ENCODE measurements around the gene TRIM47. TPM values are rescaled to one million over a fixed set of nuclear protein-coding genes. Genes with fewer than 3 reads are reported as not detected.

The TRIM47 gene
- total and polyA plus RNA-seq, 2 experiments from 2014 or later: 13.0 to 36.9 TPM

GRCh38 chr17:75846692-75847613, 31.4 kb downstream of the TRIM47 start:
- Histone ChIP-seq H2AFZ (no peak overlapping the region), H3K9me3 (ENCODE audit: low read depth) (no peaks in the 10 kb centered on the region), H3K27me3 (no peaks in the 10 kb centered on the region), H3K4me3 (no peak overlapping the region), H3K4me2 (no peak overlapping the region), H3K9me2 (replicated peaks; ENCODE audit: insufficient read depth) (no peaks in the 10 kb centered on the region), H3K79me2 (peaks cover 3% of the 10 kb centered on the region), H3K4me1 (ENCODE audit: insufficient read depth) (peaks cover 22% of the 10 kb centered on the region), H3K36me3 (replicated peaks; ENCODE audit: insufficient read depth, low read depth) (no peaks in the 10 kb centered on the region), H3K27ac (peak overlapping the region; percentile 90), H4K20me1 (ENCODE audit: insufficient read depth, poor library complexity, severe bottlenecking) (no peaks in the 10 kb centered on the region)
- no peak for DNase-seq (ENCODE audit: low spot score)
- no peak for TF ChIP-seq EZH2phosphoT487 (IDR thresholded peaks at IDR 0.05; ENCODE audit: low read depth, severe bottlenecking, unreplicated experiment)
- WGBS (ENCODE audit: low lambda C conversion rate, missing lambda C conversion rate): 95% methylated on average over 34 of the region's 34 CpGs

- Histone ChIP-seq H3K27me3 (no peaks in the 10 kb centered on the region), H3K9me3 (ENCODE audit: low read depth) (no peaks in the 10 kb centered on the region), H3K9me2 (replicated peaks; ENCODE audit: insufficient read depth) (no peaks in the 10 kb centered on the region), H3K4me1 (ENCODE audit: insufficient read depth) (peaks cover 22% of the 10 kb centered on the region), H3K4me2 (no peak overlapping the region), H3K36me3 (replicated peaks; ENCODE audit: insufficient read depth, low read depth) (no peaks in the 10 kb centered on the region), H2AFZ (no peak overlapping the region), H3K27ac (peak overlapping the region; percentile 90), H3K79me2 (peaks cover 2% of the 10 kb centered on the region), H4K20me1 (ENCODE audit: insufficient read depth, poor library complexity, severe bottlenecking) (no peaks in the 10 kb centered on the region), H3K4me3 (no peak overlapping the region)
- 84% methylated on average over 20 of the region's 22 CpGs for WGBS (ENCODE audit: low lambda C conversion rate, missing lambda C conversion rate)
- TF ChIP-seq EZH2phosphoT487 (IDR thresholded peaks at IDR 0.05; ENCODE audit: low read depth, severe bottlenecking, unreplicated experiment): no peak
- no peak for TF ChIP-seq CTCF (IDR thresholded peaks at IDR 0.05; ENCODE audit: poor library complexity)
- TF ChIP-seq EZH2 (IDR thresholded peaks at IDR 0.05; ENCODE audit: borderline replicate concordance): no peak
- no peak for DNase-seq (ENCODE audit: low spot score)
These were observed 32.3 kb downstream of the TRIM47 start for GRCh38 chr17:75845933-75846691.

GRCh38 chr17:75845058-75845711, 33.2 kb downstream of the TRIM47 start:
- peak overlapping the region; percentile 90 for H3K27ac ChIP-seq
- H3K9me2 ChIP-seq (replicated peaks; ENCODE audit: insufficient read depth): no peaks in the 10 kb centered on the region
- peaks cover 22% of the 10 kb centered on the region for H3K4me1 ChIP-seq (ENCODE audit: insufficient read depth)
- H3K4me2 ChIP-seq: peak overlapping the region; percentile 28
- TF ChIP-seq CTCF (IDR thresholded peaks at IDR 0.05; ENCODE audit: poor library complexity): peak; percentile 48
- TF ChIP-seq EZH2phosphoT487 (IDR thresholded peaks at IDR 0.05; ENCODE audit: low read depth, severe bottlenecking, unreplicated experiment): no peak
- H3K4me3 ChIP-seq: no peak overlapping the region
- 59% methylated on average over 21 of the region's 21 CpGs for WGBS (ENCODE audit: low lambda C conversion rate, missing lambda C conversion rate)
- peak; percentile 85 for DNase-seq (ENCODE audit: low spot score)
- H3K36me3 ChIP-seq (replicated peaks; ENCODE audit: insufficient read depth, low read depth): no peaks in the 10 kb centered on the region
- no peak overlapping the region for H2AFZ ChIP-seq
- H3K79me2 ChIP-seq: no peaks in the 10 kb centered on the region
- no peaks in the 10 kb centered on the region for H3K27me3 ChIP-seq
- no peaks in the 10 kb centered on the region for H3K9me3 ChIP-seq (ENCODE audit: low read depth)
- no peaks in the 10 kb centered on the region for H4K20me1 ChIP-seq (ENCODE audit: insufficient read depth, poor library complexity, severe bottlenecking)

Data from hepatocyte (in vitro differentiated cells).